Neuronal stem cell (in vitro differentiated cells): ENCODE data around the gene VTI1A.
A peak's percentile ranks its signal among the peaks of the same experiment; 100 is the strongest.

Experiments
- DNase-seq: peaks from one replicate; pipeline ENCODE4 v3.0.0-alpha.2; 2013; ENCODE audit warnings: low spot score
- H2AFZ ChIP-seq: one replicate; pipeline ENCODE4 v1.6.1; 2013; ENCODE audit warnings: mild to moderate bottlenecking, low read length, inconsistent platforms
- H2AK5ac ChIP-seq: 2 replicates; pipeline ENCODE4 v1.6.1; 2013; ENCODE audit warnings: low read depth, mild to moderate bottlenecking, inconsistent platforms, low read length, moderate library complexity, mixed read lengths
- H2BK120ac ChIP-seq: 2 replicates; pipeline ENCODE4 v1.6.1; 2013; ENCODE audit warnings: low read depth, mild to moderate bottlenecking, inconsistent platforms, low read length, moderate library complexity, mixed read lengths
- H2BK12ac ChIP-seq: one replicate; pipeline ENCODE4 v1.6.1; 2013; ENCODE audit warnings: low read length, inconsistent platforms
- H2BK15ac ChIP-seq: 2 replicates; pipeline ENCODE4 v1.6.1; 2013; ENCODE audit warnings: mild to moderate bottlenecking, low read length, inconsistent platforms, mixed read lengths
- H2BK5ac ChIP-seq: one replicate; pipeline ENCODE4 v1.6.1; 2013; ENCODE audit warnings: inconsistent platforms, mild to moderate bottlenecking, low read length, moderate library complexity
- H3K14ac ChIP-seq: one replicate; pipeline ENCODE4 v1.6.1; 2013; ENCODE audit warnings: low read length, inconsistent platforms
- H3K18ac ChIP-seq: 2 replicates; pipeline ENCODE4 v1.6.1; 2013; ENCODE audit warnings: low read length, inconsistent platforms
- H3K23ac ChIP-seq: 2 replicates; pipeline ENCODE4 v1.6.1; 2013; ENCODE audit warnings: low read depth, mild to moderate bottlenecking, mixed read lengths, low read length, inconsistent platforms; ENCODE audit not compliant: poor library complexity
- H3K27ac ChIP-seq: replicated peaks from 3 replicates; pipeline ENCODE4 v1.5.1; 2013; ENCODE audit warnings: low read length, inconsistent platforms
- H3K27me3 ChIP-seq, 3 experiments: 2 replicates each; pipeline ENCODE4 v1.6.1; 2013; ENCODE audit warnings: low read length in 3 of 3, mild to moderate bottlenecking in 2 of 3, inconsistent platforms in 1 of 3, low read depth in 1 of 3, mixed read lengths in 1 of 3, moderate library complexity in 1 of 3; ENCODE audit not compliant: control insufficient read depth in 3 of 3, insufficient read depth in 3 of 3
- H3K36me3 ChIP-seq, 2 donors: replicated peaks in 1 of 2; 2 replicates each; pipeline ENCODE4 v1.6.1; 2013; ENCODE audit warnings: low read length in 2 of 2; ENCODE audit not compliant: control insufficient read depth in 2 of 2, insufficient read depth in 2 of 2
- H3K4ac ChIP-seq: 2 replicates; pipeline ENCODE4 v1.6.1; 2013; ENCODE audit warnings: inconsistent platforms, mild to moderate bottlenecking, low read length, moderate library complexity
- H3K4me1 ChIP-seq, 2 donors: 1 replicate in 1 of 2; 2 replicates in 1 of 2; pipeline ENCODE4 v1.6.1; 2013; ENCODE audit warnings: low read length in 2 of 2, low read depth in 1 of 2; ENCODE audit not compliant: control insufficient read depth in 2 of 2, insufficient read depth in 1 of 2
- H3K4me2 ChIP-seq: one replicate; pipeline ENCODE4 v1.6.1; 2013; ENCODE audit warnings: mild to moderate bottlenecking, low read length, inconsistent platforms; ENCODE audit not compliant: insufficient read depth, poor library complexity, severe bottlenecking
- H3K4me3 ChIP-seq, 2 donors: 2 replicates each; pipeline ENCODE4 v1.5.1; 2013; ENCODE audit warnings: low read length in 2 of 2, mild to moderate bottlenecking in 2 of 2, inconsistent platforms in 1 of 2, moderate library complexity in 1 of 2
- H3K79me1 ChIP-seq: one replicate; pipeline ENCODE4 v1.6.1; 2013; ENCODE audit warnings: low read depth, mild to moderate bottlenecking, inconsistent platforms, low read length, moderate library complexity
- H3K9ac ChIP-seq: one replicate; pipeline ENCODE4 v1.6.1; 2013; ENCODE audit warnings: mild to moderate bottlenecking, low read depth, low read length, inconsistent platforms; ENCODE audit not compliant: poor library complexity
- H3K9me3 ChIP-seq, 2 donors: replicated peaks in 1 of 2; 2 replicates each; pipeline versions ENCODE3 to v1.6.1; 2013; ENCODE audit warnings: low read length in 2 of 2, mild to moderate bottlenecking in 2 of 2, inconsistent platforms in 1 of 2, low read depth in 1 of 2, mixed read lengths in 1 of 2, moderate library complexity in 1 of 2; ENCODE audit not compliant: control insufficient read depth in 2 of 2, insufficient read depth in 1 of 2
- H4K8ac ChIP-seq: one replicate; pipeline ENCODE4 v1.6.1; 2013; ENCODE audit warnings: low read depth, mild to moderate bottlenecking, inconsistent platforms, low read length, moderate library complexity
- H4K91ac ChIP-seq: one replicate; pipeline ENCODE4 v1.6.1; 2013; ENCODE audit warnings: low read length, low read depth, mild to moderate bottlenecking, inconsistent platforms; ENCODE audit not compliant: poor library complexity
- WGBS, 2 donors: extraction: QIAGEN DNeasy Blood & Tissue Kit; methylation state at CpG; one replicate each; pipeline ENCODE4 v1.1.7; 2013; ENCODE audit warnings: missing lambda C conversion rate in 2 of 2, mixed read lengths in 1 of 2; ENCODE audit not compliant: insufficient read length in 2 of 2, insufficient replicate concordance in 1 of 2; ENCODE audit errors: extremely low coverage in 2 of 2; 5-methylcytosine and 5-hydroxymethylcytosine counted together

VTI1A gene

GRCh38 chr10:112855134-112855533 lies 408.1 kb downstream of the VTI1A start:
- H3K27me3 ChIP-seq = no peaks in the 10 kb centered on the region
- H2BK5ac ChIP-seq = no peak overlapping the region
- WGBS, 2 donors = no CpG with 5 or more reads among the region's 4 CpGs
- H3K4me2 ChIP-seq = no peak overlapping the region
- H3K27ac ChIP-seq = peak overlapping the region; percentile 38
- no peaks in the 10 kb centered on the region for H3K79me1 ChIP-seq
- H2AK5ac ChIP-seq = no peak overlapping the region
- no peak overlapping the region for H2AFZ ChIP-seq
- H2BK12ac ChIP-seq = no peak overlapping the region
- H3K14ac ChIP-seq = no peak overlapping the region
- no peak overlapping the region for H3K9ac ChIP-seq
- H2BK120ac ChIP-seq = no peak overlapping the region
- no peaks in the 10 kb centered on the region for H3K9me3 ChIP-seq
- peak overlapping the region; percentile 58 for H3K18ac ChIP-seq
- no peak overlapping the region for H4K91ac ChIP-seq
- no peak overlapping the region for H4K8ac ChIP-seq
- no peaks in the 10 kb centered on the region for H3K36me3 ChIP-seq
- H3K4me1 ChIP-seq = peaks cover 0 to 13% of the 10 kb centered on the region in 2 donors
- no peak overlapping the region for H3K4me3 ChIP-seq
- no peak overlapping the region for H3K4ac ChIP-seq
- DNase-seq = no peak
- H2BK15ac ChIP-seq = no peak overlapping the region
- H3K23ac ChIP-seq = no peak overlapping the region

DNA sequence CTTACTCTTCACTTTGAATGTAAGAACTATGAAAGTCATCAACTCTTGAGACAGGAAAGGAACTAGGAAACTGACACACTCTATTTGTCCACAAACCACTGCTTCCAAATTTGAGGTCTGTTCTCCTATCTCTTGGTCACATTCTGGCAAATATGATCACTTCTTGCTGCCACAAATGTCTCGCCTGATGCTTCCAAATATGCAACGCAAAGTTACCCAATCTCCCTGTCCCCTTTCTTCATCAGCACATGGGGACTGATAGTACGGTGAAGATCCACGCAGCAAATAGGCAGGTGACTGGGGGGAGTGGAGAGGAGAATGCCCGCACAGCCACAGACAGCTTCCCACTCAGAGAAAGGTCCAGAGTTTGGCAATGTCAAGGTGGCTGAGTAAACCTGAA lies 410.5 kb downstream of the VTI1A start:
- DNase-seq = no peak
- no CpG with 5 or more reads among the region's 5 CpGs for WGBS, 2 donors
- no peak overlapping the region for H2BK15ac ChIP-seq
- no peak overlapping the region for H4K8ac ChIP-seq
- no peak overlapping the region for H2BK5ac ChIP-seq
- no peak overlapping the region for H3K9ac ChIP-seq
- no peak overlapping the region for H3K27ac ChIP-seq
- no peak overlapping the region for H3K23ac ChIP-seq
- no peak overlapping the region for H2AFZ ChIP-seq
- H3K14ac ChIP-seq = no peak overlapping the region
- H3K79me1 ChIP-seq = no peaks in the 10 kb centered on the region
- H4K91ac ChIP-seq = no peak overlapping the region
- no peaks in the 10 kb centered on the region for H3K27me3 ChIP-seq
- H3K9me3 ChIP-seq = no peaks in the 10 kb centered on the region
- no peak overlapping the region for H2AK5ac ChIP-seq
- H3K4me1 ChIP-seq = peaks cover 0 to 9% of the 10 kb centered on the region in 2 donors
- no peaks in the 10 kb centered on the region for H3K36me3 ChIP-seq
- H3K4ac ChIP-seq = no peak overlapping the region
- no peak overlapping the region for H3K4me2 ChIP-seq
- no peak overlapping the region for H3K18ac ChIP-seq
- H3K4me3 ChIP-seq = no peak overlapping the region
- no peak overlapping the region for H2BK12ac ChIP-seq
- no peak overlapping the region for H2BK120ac ChIP-seq

- H2BK5ac ChIP-seq = no peak overlapping the region
- no peak overlapping the region for H3K27ac ChIP-seq
- H2BK15ac ChIP-seq = no peak overlapping the region
- H3K4me1 ChIP-seq = peaks cover 0 to 9% of the 10 kb centered on the region in 2 donors
- no peak overlapping the region for H2AFZ ChIP-seq
- WGBS, 2 donors = no CpG with 5 or more reads among the region's 10 CpGs
- H4K91ac ChIP-seq = no peak overlapping the region
- DNase-seq = no peak
- peak overlapping the region; percentile 18 for H3K23ac ChIP-seq
- H3K79me1 ChIP-seq = no peaks in the 10 kb centered on the region
- no peak overlapping the region for H3K4me2 ChIP-seq
- H3K18ac ChIP-seq = no peak overlapping the region
- H3K9ac ChIP-seq = no peak overlapping the region
- H3K4ac ChIP-seq = no peak overlapping the region
- H2BK120ac ChIP-seq = no peak overlapping the region
- no peak overlapping the region for H3K4me3 ChIP-seq
- H2AK5ac ChIP-seq = no peak overlapping the region
- H3K27me3 ChIP-seq = no peaks in the 10 kb centered on the region
- H3K36me3 ChIP-seq = no peaks in the 10 kb centered on the region
- no peak overlapping the region for H2BK12ac ChIP-seq
- no peak overlapping the region for H3K14ac ChIP-seq
- H3K9me3 ChIP-seq = peaks cover under 1 to 1% of the 10 kb centered on the region in 2 donors
- H4K8ac ChIP-seq = no peak overlapping the region
Observed at GRCh38 chr10:112858986-112859651, 412.1 kb downstream of the VTI1A start.

- no peak overlapping the region for H3K18ac ChIP-seq
- no peak overlapping the region for H3K14ac ChIP-seq
- no peak overlapping the region for H2AFZ ChIP-seq
- H2BK120ac ChIP-seq = no peak overlapping the region
- no CpG with 5 or more reads among the region's 4 CpGs for WGBS, 2 donors
- H4K8ac ChIP-seq = no peak overlapping the region
- peak overlapping the region; percentile 38 for H3K9ac ChIP-seq
- no peak overlapping the region for H2BK5ac ChIP-seq
- H3K27ac ChIP-seq = no peak overlapping the region
- H2BK12ac ChIP-seq = no peak overlapping the region
- H4K91ac ChIP-seq = no peak overlapping the region
- no peak for DNase-seq
- no peak overlapping the region for H3K4me2 ChIP-seq
- no peaks in the 10 kb centered on the region for H3K27me3 ChIP-seq
- H3K4ac ChIP-seq = no peak overlapping the region
- H2AK5ac ChIP-seq = no peak overlapping the region
- H3K79me1 ChIP-seq = no peaks in the 10 kb centered on the region
- no peak overlapping the region for H2BK15ac ChIP-seq
- no peak overlapping the region for H3K4me3 ChIP-seq
- H3K23ac ChIP-seq = no peak overlapping the region
- no peaks in the 10 kb centered on the region for H3K36me3 ChIP-seq
- H3K4me1 ChIP-seq = peaks cover 0 to 5% of the 10 kb centered on the region in 2 donors
- H3K9me3 ChIP-seq = peaks cover 3 to 5% of the 10 kb centered on the region in 2 donors
Observed at GRCh38 chr10:112859793-112860192, 412.8 kb downstream of the VTI1A start.
